Epidermal melanocyte (primary cell): Measurements from ENCODE around the gene MAGEA3.
"Not testable (repeated sequence)": the region's sequence is repeated elsewhere in the genome, so short reads cannot be mapped to it uniquely, and the experiment has no call there.

Experiments
- DNase-seq: peaks from one replicate; pipeline ENCODE4 v3.0.0; 2011; ENCODE audit warnings: low spot score; ENCODE audit not compliant: insufficient read length

Gene MAGEA3

DNA sequence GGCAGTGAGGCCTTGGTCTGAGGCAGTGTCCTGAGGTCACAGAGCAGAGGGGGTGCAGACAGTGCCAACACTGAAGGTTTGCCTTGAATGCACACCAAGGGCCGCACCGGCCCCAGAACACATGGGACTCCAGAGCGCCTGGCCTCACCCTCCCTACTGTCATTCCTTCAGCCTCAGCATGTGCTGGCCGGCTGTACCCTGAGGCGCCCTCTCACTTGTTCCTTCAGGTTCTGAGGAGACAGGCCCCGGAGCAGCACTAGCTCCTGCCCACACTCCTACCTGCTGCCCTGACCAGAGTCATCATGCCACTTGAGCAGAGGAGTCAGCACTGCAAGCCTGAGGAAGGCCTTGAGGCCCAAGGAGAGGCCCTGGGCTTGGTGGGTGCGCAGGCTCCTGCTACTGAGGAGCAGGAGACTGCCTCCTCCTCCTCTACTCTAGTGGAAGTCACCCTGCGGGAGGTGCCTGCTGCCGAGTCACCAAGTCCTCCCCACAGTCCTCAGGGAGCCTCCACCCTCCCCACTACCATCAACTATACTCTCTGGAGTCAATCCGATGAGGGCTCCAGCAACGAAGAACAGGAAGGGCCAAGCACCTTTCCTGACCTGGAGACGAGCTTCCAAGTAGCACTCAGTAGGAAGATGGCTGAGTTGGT, 37.4 kb downstream of the MAGEA3 start:
- no peak for DNase-seq

DNA sequence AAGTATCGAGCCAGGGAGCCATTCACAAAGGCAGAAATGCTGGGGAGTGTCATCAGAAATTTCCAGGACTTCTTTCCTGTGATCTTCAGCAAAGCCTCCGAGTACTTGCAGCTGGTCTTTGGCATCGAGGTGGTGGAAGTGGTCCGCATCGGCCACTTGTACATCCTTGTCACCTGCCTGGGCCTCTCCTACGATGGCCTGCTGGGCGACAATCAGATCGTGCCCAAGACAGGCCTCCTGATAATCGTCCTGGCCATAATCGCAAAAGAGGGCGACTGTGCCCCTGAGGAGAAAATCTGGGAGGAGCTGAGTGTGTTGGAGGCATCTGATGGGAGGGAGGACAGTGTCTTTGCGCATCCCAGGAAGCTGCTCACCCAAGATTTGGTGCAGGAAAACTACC, 37.9 kb downstream of the MAGEA3 start:
- DNase-seq = not testable (repeated sequence)

DNA sequence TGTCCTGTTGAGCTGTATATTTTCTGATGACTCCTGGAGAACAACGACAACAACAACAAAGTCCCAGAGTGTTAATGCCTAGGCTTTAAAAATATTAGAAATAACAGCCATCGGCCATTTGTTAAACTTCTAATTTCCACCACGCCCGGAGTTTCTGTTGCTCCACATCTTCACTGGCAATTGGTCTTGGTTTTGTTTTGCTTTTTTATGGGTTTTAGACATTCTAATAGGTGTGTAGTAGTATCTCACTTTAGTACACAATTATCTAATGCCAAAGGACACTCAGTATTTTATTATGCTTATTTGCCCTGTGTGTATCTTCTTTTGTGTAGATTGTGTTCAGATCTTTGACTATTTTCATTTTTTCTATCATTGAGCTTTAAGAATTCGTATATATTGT, 40.0 kb downstream of the MAGEA3 start:
- DNase-seq = no peak
